ENCODE results near the gene PKP2.

Gene PKP2

GRCh38 chr12:32742133-32742532, 154.4 kb downstream of the PKP2 start:
- DNase-seq: no peak

Data from activated CD4-positive, CD25-positive, alpha-beta regulatory T cell (primary cell).